GM12872 (cell line): ENCODE measurements around the gene NEMF.

Experiments
- CTCF ChIP-seq: IDR thresholded peaks from 3 replicates; pipeline ENCODE4 v1.5.1; 2011; ENCODE audit warnings: low read depth, mild to moderate bottlenecking, low read length, moderate library complexity; ENCODE audit not compliant: insufficient read depth

NEMF gene

GRCh38 chr14:49867831-49868719 is 15.5 kb upstream of the NEMF start:
- no peak for TF ChIP-seq CTCF

GRCh38 chr14:49865431-49865859 is 12.9 kb upstream of the NEMF start:
- TF ChIP-seq CTCF, result peak; percentile 86

GRCh38 chr14:49863487-49864281 is 11.1 kb upstream of the NEMF start:
- no peak for TF ChIP-seq CTCF

- peak; percentile 100 for TF ChIP-seq CTCF
These were observed 9.6 kb upstream of the NEMF start for GRCh38 chr14:49862089-49862673.

- no peak for TF ChIP-seq CTCF
These were observed 9.1 kb upstream of the NEMF start for GRCh38 chr14:49861699-49862088.

- TF ChIP-seq CTCF, result no peak
These were observed 8.6 kb upstream of the NEMF start for GRCh38 chr14:49860988-49861698.
